H9 (cell line): ENCODE measurements around the gene RABGAP1L. TPM values are rescaled to one million over a fixed set of nuclear protein-coding genes. Genes with fewer than 3 reads are reported as not detected.

Experiments used
- DNase-seq: peaks from one replicate; pipeline ENCODE4 v3.0.0-alpha.2; 2017
- H2AFZ ChIP-seq: one replicate; pipeline ENCODE4 v1.6.1; 2013; ENCODE audit warnings: mild to moderate bottlenecking, low read length, control low read depth, moderate library complexity
- H2AK5ac ChIP-seq: 2 replicates; pipeline ENCODE4 v1.6.1; 2013; ENCODE audit warnings: low read length, control low read depth, mixed read lengths; ENCODE audit not compliant: insufficient read length
- H2BK120ac ChIP-seq: one replicate; pipeline ENCODE4 v1.6.1; 2013; ENCODE audit warnings: low read depth, mild to moderate bottlenecking, low read length, control low read depth, inconsistent platforms; ENCODE audit not compliant: poor library complexity, severe bottlenecking
- H2BK12ac ChIP-seq: 2 replicates; pipeline ENCODE4 v1.6.1; 2013; ENCODE audit warnings: low read length, control low read depth, mixed read lengths, low read depth; ENCODE audit not compliant: insufficient read length
- H2BK15ac ChIP-seq: 2 replicates; pipeline ENCODE4 v1.6.1; 2013; ENCODE audit warnings: low read depth, low read length, control low read depth
- H2BK20ac ChIP-seq: one replicate; pipeline ENCODE4 v1.6.1; 2013; ENCODE audit warnings: low read depth, mild to moderate bottlenecking, low read length, control low read depth, inconsistent platforms; ENCODE audit not compliant: poor library complexity, severe bottlenecking
- H2BK5ac ChIP-seq: 2 replicates; pipeline ENCODE4 v1.6.1; 2013; ENCODE audit warnings: low read length, control low read depth, mixed read lengths; ENCODE audit not compliant: insufficient read length
- H3K14ac ChIP-seq: 2 replicates; pipeline ENCODE4 v1.6.1; 2013; ENCODE audit warnings: low read length, control low read depth; ENCODE audit not compliant: insufficient read depth
- H3K18ac ChIP-seq: 2 replicates; pipeline ENCODE4 v1.6.1; 2013; ENCODE audit warnings: low read depth, mild to moderate bottlenecking, mixed read lengths, low read length, control low read depth; ENCODE audit not compliant: insufficient read length
- H3K23ac ChIP-seq: 2 replicates; pipeline ENCODE4 v1.6.1; 2013; ENCODE audit warnings: low read length, control low read depth, mixed read lengths, low read depth; ENCODE audit not compliant: insufficient read length
- H3K23me2 ChIP-seq: 2 replicates; pipeline ENCODE4 v1.6.1; 2013; ENCODE audit warnings: low read depth, mild to moderate bottlenecking, mixed read lengths, low read length, control low read depth; ENCODE audit not compliant: insufficient read length, poor library complexity, severe bottlenecking
- H3K27ac ChIP-seq: 2 replicates; pipeline ENCODE4 v1.5.1; 2013; ENCODE audit warnings: low read length, control low read depth, mixed read lengths, low read depth; ENCODE audit not compliant: insufficient read length
- H3K27me3 ChIP-seq: 2 replicates; pipeline ENCODE4 v1.6.1; 2013; ENCODE audit warnings: low read length, control low read depth, inconsistent platforms; ENCODE audit not compliant: insufficient read depth
- H3K4ac ChIP-seq: 2 replicates; pipeline ENCODE4 v1.6.1; 2013; ENCODE audit warnings: low read depth, mild to moderate bottlenecking, control low read depth, inconsistent platforms, low read length, moderate library complexity
- H3K4me1 ChIP-seq: 2 replicates; pipeline ENCODE4 v1.6.1; 2013; ENCODE audit warnings: low read length, control low read depth, inconsistent platforms; ENCODE audit not compliant: insufficient read depth
- H3K4me2 ChIP-seq: 2 replicates; pipeline ENCODE4 v1.6.1; 2013; ENCODE audit warnings: low read length, control low read depth, mixed read lengths; ENCODE audit not compliant: insufficient read length, insufficient read depth
- H3K56ac ChIP-seq: 2 replicates; pipeline ENCODE4 v1.6.1; 2013; ENCODE audit warnings: low read depth, mild to moderate bottlenecking, mixed read lengths, low read length, control low read depth; ENCODE audit not compliant: insufficient read length
- H3K79me1 ChIP-seq: 2 replicates; pipeline ENCODE4 v1.6.1; 2013; ENCODE audit warnings: low read depth, mild to moderate bottlenecking, moderate library complexity, low read length, control low read depth, inconsistent platforms; ENCODE audit not compliant: insufficient read depth, poor library complexity, severe bottlenecking
- H3K79me2 ChIP-seq: 2 replicates; pipeline ENCODE4 v1.6.1; 2013; ENCODE audit warnings: low read length, control low read depth, inconsistent platforms; ENCODE audit not compliant: insufficient read depth
- H3K9ac ChIP-seq: 2 replicates; pipeline ENCODE4 v1.6.1; 2013; ENCODE audit warnings: low read length, control low read depth, mixed read lengths; ENCODE audit not compliant: insufficient read length; ENCODE audit errors: extremely low read depth
- H3K9me3 ChIP-seq: one replicate; pipeline ENCODE4 v1.6.1; 2013; ENCODE audit warnings: low read depth, low read length, inconsistent platforms; ENCODE audit not compliant: control insufficient read depth
- H3T11ph ChIP-seq: one replicate; pipeline ENCODE4 v1.6.1; 2013; ENCODE audit warnings: mild to moderate bottlenecking, low read length, control low read depth, inconsistent platforms
- H4K20me1 ChIP-seq: one replicate; pipeline ENCODE4 v1.6.1; 2013; ENCODE audit not compliant: control insufficient read depth, insufficient read length, insufficient read depth
- H4K5ac ChIP-seq: 2 replicates; pipeline ENCODE4 v1.6.1; 2013; ENCODE audit warnings: low read depth, mild to moderate bottlenecking, mixed read lengths, low read length, control low read depth; ENCODE audit not compliant: insufficient read length
- H4K8ac ChIP-seq: replicated peaks from 2 replicates; pipeline ENCODE4 v1.6.1; 2013; ENCODE audit warnings: low read length, control low read depth, mixed read lengths, low read depth; ENCODE audit not compliant: insufficient read length
- H4K91ac ChIP-seq: 2 replicates; pipeline ENCODE4 v1.6.1; 2013; ENCODE audit warnings: low read depth, mild to moderate bottlenecking, moderate library complexity, mixed read lengths, low read length, control low read depth; ENCODE audit not compliant: insufficient read length
- H3K27ac Mint-ChIP-seq, 3 experiments: 2 replicates in 2 of 3; 3 replicates in 1 of 3; pipeline ENCODE4 v1.8.0; 2020 to 2021; ENCODE audit warnings: mixed read lengths in 3 of 3, mild to moderate bottlenecking in 1 of 3, moderate library complexity in 1 of 3
- H3K27me3 Mint-ChIP-seq: 2 replicates; pipeline ENCODE4 v1.8.0; 2021; ENCODE audit warnings: low read depth, mild to moderate bottlenecking, moderate library complexity, mixed read lengths
- H3K36me3 Mint-ChIP-seq, 3 experiments: 2 replicates in 2 of 3; 3 replicates in 1 of 3; pipeline ENCODE4 v1.8.0; 2020 to 2021; ENCODE audit warnings: low read depth in 3 of 3, mixed read lengths in 3 of 3; ENCODE audit not compliant: insufficient read depth in 1 of 3
- H3K4me1 Mint-ChIP-seq, 2 experiments: 2 replicates each; pipeline ENCODE4 v1.8.0; 2020; ENCODE audit warnings: mixed read lengths in 2 of 2
- H3K4me3 Mint-ChIP-seq, 2 experiments: 2 replicates in 1 of 2; 3 replicates in 1 of 2; pipeline ENCODE4 v1.8.0; 2020 to 2021; ENCODE audit warnings: mild to moderate bottlenecking in 2 of 2, mixed read lengths in 2 of 2, moderate library complexity in 1 of 2
- H3K9me3 Mint-ChIP-seq, 2 experiments: 2 replicates in 1 of 2; 3 replicates in 1 of 2; pipeline ENCODE4 v1.8.0; 2020; ENCODE audit warnings: mild to moderate bottlenecking in 2 of 2, mixed read lengths in 2 of 2, moderate library complexity in 1 of 2
- CTCF ChIP-seq: fragments of 200-600 bp; sonication (generic); conservative IDR thresholded peaks from 3 replicates; pipeline ENCODE4 v1.8.0; 2021; ENCODE audit warnings: antibody characterized with exemption, mild to moderate bottlenecking
- WGBS: extraction: QIAGEN DNeasy Blood & Tissue Kit; methylation state at CpG from one replicate; pipeline ENCODE4 v1.1.7; 2013; ENCODE audit warnings: missing lambda C conversion rate, low lambda C conversion rate, mixed read lengths; ENCODE audit not compliant: insufficient read length; ENCODE audit errors: extremely low coverage; 5-methylcytosine and 5-hydroxymethylcytosine counted together
- total RNA-seq: library from RNA; stranded (reverse); gene quantifications from 2 replicates; pipeline ENCODE4 v1.2.1, GENCODE V29; 2021

Gene RABGAP1L
- total RNA-seq, 1 experiment from 2014 or later: 147 TPM

GRCh38 chr1:174713796-174714195 lies 554.5 kb downstream of the RABGAP1L start:
- H2BK15ac ChIP-seq: no peak overlapping the region
- H3T11ph ChIP-seq: no peak overlapping the region
- Mint-ChIP-seq H3K27ac (no peak overlapping the region), H3K4me3 (no peak overlapping the region), H3K4me1 (no peaks in the 10 kb centered on the region), H3K9me3 (peaks cover 0 to 7% of the 10 kb centered on the region in 2 experiments; a peak in 3 of 5 replicates), H3K27me3 (no peaks in the 10 kb centered on the region; the same call in 1 of the 2 replicates), H3K36me3 (peaks cover 4 to 13% (median 7%) of the 10 kb centered on the region in 3 experiments; a peak in 5 of 7 replicates)
- no peak overlapping the region for H2AK5ac ChIP-seq
- H2BK20ac ChIP-seq: no peak overlapping the region
- H3K4ac ChIP-seq: no peak overlapping the region
- H3K14ac ChIP-seq: no peak overlapping the region
- H2BK12ac ChIP-seq: no peak overlapping the region
- H3K4me1 ChIP-seq: no peaks in the 10 kb centered on the region
- no peaks in the 10 kb centered on the region for H3K79me1 ChIP-seq
- H4K91ac ChIP-seq: no peak overlapping the region
- no peaks in the 10 kb centered on the region for H3K9me3 ChIP-seq
- H3K56ac ChIP-seq: no peak overlapping the region
- no peak overlapping the region for H3K27ac ChIP-seq
- no peaks in the 10 kb centered on the region for H3K27me3 ChIP-seq
- H4K20me1 ChIP-seq: no peaks in the 10 kb centered on the region
- TF ChIP-seq CTCF: no peak
- H3K18ac ChIP-seq: no peak overlapping the region
- DNase-seq: no peak
- no peak overlapping the region for H3K23ac ChIP-seq
- no peak overlapping the region for H2AFZ ChIP-seq
- H3K4me2 ChIP-seq: no peak overlapping the region
- H3K23me2 ChIP-seq: no peaks in the 10 kb centered on the region
- H4K5ac ChIP-seq: no peak overlapping the region
- no peak overlapping the region for H4K8ac ChIP-seq
- no CpG with 5 or more reads among the region's 1 CpG for WGBS
- no peaks in the 10 kb centered on the region for H3K79me2 ChIP-seq
- no peak overlapping the region for H2BK120ac ChIP-seq
- H2BK5ac ChIP-seq: no peak overlapping the region
- no peak overlapping the region for H3K9ac ChIP-seq
